IPS-NIHi11 (cell line): Measurements from ENCODE around the gene OLFML1.
A peak's percentile ranks its signal among the peaks of the same experiment; 100 is the strongest.

ENCODE experiments used
- DNase-seq: peaks from one replicate; pipeline ENCODE4 v3.0.0; 2012; ENCODE audit warnings: mixed read lengths, low spot score

OLFML1 gene

DNA sequence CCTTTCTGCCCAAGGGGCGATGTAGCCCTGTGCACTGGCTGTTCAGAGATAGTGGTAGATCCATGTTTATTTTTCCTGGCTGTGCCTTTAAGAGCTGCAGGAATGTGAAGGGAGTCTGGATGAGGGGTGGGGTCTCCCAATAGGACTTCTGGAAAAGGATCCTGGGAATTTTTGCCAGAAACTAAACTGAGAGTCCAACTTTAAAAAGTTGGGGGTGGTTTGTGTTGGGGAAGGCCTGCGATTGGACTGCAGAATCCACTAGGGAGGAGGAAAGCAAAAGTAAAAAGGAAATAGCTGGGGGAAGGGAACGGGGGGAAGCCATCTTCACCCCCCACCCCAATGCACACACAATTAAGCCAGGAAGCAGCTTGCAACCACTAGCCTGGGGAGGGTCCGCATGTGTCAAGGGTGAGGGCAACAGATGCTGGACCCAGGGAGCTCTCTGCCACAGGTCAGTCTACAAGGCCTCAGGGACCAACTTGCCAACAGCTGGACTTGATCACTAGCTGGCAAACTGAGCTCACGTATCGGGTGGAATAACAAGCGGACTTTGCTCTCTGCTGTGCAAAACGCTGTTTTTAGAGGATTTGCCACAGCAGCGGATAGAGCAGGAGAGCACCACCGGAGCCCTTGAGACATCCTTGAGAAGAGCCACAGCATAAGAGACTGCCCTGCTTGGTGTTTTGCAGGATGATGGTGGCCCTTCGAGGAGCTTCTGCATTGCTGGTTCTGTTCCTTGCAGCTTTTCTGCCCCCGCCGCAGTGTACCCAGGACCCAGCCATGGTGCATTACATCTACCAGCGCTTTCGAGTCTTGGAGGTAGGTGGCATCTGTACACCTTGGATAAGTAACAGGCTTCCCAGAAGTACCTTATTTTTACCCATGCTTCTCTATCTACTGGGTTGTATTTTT lies at the start of gene OLFML1:
Gene OLFML1, plus strand, starts transcription at position 321 of the 912 bp plus-strand sequence. Its CDS starts 370 bp downstream, at position 691.
- DNase-seq = no peak

DNA sequence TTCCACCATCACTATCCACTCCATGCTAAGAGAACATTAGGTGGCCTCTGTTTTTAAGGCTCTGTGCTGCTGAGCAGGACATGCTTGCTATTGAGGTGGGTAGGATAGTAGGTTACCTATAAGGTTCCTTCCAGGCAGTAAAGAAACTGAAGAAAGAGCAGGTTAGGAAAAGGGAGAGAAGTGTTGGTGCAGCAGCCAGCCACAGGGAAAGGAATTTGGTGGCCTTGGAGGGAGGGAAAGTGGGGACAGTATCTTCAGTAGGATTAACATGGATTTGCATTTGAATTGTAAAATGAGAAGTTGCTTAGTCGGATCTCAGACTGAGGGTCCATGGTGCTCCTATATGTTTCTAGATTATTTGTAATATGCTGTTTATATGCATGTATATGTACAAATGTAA lies 49.2 kb upstream of the OLFML1 start:
- no peak for DNase-seq

DNA sequence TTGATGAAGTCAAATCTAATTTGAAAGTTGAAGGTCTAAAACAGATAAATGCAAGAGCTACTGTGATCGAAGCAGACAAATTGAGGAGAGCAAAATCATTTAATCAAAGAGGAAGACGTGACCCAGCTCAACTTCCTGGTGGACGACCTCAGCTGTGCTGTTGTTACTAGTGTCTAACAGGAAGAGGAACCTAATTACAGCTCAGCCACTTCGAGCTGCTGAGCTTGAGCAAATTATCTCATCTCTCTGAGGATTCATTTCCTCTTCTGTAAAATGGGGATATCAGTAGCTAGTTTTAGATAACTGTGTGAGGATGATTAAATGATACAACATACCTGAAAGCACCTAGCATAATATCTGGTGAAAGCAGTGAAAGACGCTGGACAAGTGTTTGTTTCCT lies 48.6 kb upstream of the OLFML1 start:
- no peak for DNase-seq

DNA sequence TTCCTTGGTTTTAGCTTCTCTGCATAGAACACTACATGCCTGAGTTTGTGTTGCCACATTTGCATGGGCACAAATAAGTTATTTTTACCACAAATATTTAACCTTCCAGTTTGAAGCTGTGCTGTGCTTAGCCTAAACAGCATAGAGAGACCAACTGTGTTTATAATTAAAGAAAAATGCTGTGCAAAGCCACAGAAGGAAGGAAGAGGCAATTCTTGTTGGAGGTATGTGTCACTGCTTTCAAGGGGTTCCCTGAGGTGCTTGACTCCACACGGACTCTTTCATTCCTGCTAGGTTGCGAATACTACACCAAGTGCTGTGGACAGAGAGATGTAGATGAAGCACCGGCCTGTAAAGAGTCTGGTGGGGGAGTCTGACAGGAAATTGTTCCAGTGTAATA lies 47.6 kb upstream of the OLFML1 start:
- no peak for DNase-seq

DNA sequence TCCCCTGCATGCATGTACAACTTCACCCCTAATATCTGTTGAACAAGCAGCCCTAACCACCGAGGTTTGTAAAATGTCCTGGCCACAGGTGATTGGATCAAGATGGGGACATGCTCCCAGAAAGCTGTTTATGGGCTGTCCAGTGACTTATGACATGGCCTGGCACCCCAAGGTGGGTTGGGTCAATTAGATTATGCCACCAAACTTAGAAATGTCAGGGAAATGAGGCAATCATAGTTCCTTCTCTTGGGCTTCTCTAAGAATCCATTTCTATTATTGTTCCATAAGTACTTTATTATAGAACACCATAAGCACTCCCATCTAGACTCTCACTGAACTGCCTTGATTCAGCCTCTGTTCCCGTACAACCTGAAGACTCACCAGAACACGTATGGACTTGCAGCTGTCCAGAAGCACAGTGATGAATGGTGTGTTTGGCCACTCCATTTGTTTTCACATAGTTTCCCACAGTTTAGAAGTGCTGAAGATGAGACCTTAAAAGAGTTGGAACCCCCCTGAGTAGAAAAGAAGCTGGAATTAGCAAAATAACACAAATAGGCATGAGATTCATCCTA lies 45.5 kb upstream of the OLFML1 start:
- no peak for DNase-seq

DNA sequence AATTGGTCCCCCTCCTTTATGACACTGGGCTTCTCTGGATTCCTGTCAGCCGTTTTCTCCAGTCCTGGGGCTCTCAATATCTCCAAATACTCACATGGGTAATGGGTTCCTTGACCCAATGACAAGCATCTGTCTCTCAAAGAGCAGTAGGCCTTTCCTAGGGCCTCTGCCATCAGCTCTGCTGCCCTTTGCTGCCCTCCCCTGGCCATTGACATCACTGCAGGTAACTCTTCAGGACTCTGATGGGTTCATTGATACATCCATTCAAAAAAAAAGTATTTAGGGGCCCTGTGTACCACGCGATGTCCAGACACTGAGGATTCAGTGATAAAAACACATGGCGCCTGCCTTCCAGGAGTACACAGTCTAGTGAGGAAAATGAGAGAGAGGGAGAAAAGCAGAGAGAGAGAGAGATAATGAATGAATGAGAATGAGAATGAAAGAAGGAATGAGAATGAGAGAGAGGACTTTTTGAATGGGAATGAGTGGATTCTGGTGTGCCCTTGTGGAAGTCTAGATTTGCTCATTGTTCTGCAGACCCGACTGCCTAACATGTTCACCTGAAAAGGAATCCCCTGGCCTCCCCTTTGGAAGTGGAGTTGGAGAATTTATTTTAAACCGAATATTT lies 42.6 kb upstream of the OLFML1 start:
- DNase-seq = peak; percentile 83

DNA sequence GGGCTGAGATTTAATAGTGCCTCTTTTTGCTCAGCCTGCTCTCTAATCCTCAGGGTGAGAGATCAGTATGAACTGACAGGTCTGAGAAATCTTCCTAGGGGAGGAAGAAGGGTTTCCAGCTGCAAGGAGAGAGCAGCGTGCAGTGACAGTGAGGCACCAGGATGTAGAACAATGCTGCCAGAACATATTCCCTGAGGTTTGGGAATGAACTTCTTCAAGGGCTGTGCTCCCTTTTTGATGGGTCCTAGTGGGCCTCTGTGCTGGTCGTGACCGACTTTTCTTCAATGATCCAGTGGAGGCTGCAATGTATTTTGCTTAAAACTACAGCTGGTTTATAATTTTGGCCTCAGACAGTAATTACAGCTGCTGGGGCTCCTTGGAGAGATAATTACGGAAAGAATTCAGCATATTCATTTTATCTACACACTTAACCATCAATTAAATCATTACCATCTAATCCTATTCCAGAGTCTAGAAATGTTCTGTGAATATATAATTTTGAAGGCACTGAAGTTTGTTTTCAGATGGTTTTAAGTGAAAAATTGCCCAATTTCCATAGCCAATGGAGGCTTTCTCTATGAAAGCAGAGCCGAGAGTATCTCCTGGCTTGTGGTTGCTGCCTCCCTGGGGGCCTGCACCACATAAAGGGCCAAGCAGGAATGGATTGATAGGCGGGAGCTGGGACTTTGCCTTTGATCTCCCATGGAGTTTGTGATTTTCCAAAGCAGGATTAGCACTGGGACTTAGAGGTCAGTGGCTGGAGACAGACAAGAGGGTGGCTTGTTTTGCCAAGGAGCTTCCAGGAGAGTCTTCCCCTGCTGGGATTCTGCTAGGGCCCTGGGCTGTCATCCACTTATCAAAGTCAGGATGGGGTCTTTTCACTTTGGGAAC lies 41.0 kb upstream of the OLFML1 start:
- DNase-seq = peak; percentile 22

DNA sequence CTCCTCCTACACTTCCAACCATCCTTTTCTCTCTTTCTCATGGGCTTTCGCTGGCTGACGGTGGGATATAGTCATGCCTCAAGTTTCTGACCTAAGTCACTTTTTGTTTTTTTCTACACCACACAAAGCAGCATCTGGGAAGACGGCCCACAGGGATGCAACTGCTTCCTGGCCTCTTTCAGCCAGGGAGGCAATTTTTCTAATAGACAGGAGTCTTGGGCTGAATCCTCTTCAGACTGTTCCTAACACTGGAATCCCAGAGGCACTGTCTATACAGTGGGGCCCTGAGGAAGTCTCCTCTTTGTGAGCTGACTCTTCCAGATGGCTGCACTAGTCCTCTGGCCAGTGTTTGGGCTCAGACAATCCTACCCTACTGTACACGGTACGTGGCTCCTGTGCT lies 39.7 kb upstream of the OLFML1 start:
- DNase-seq = no peak

DNA sequence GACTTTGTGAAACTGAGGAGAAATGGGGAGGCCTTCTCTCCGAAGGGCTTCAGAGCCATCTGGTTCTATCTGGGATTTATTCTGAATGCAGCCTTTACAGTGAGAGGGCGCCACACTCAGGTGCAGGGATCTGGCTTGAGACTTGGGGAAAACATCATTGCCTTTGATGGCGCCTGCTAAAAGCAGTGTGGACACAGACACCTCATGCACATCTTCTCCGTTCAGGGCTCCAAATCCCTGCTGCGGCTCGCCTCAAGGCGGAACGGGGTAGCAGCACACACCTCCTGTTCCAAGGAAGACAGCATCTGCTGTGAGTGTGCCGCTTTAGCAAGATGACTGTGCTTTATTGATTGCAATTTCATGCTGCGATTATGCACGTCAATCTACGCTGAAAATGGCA lies 37.1 kb upstream of the OLFML1 start:
- peak; percentile 42 for DNase-seq

DNA sequence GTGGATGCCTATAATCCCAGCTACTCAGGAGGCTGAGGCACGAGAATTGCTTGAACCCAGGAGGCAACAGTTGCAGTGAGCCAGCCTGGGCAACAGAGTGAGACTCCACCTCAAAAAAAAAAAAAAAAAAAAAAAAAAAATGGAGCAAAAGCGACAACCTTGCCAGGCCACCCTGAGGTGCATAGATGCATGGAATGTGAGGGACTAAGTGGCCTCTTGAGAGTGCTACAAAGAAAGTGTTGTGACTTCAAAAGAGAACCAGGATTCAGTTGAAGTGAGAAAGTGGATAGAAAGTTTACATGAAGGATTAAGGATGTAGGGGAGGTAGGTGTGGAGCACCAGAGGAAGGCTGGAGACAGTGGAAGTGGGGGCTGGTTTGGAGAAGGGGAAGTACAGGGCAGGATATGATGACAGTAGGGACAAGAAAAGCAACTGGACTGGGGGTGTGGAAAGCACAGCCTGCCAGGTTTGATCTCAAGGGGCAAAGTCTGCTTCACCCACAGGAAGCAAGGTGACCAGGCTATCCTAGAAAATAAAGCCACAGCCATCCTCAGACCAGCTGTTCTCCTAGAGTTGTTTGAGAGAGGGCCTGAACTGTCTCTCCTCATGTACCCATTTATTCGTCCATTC lies 36.0 kb upstream of the OLFML1 start:
- DNase-seq = no peak

DNA sequence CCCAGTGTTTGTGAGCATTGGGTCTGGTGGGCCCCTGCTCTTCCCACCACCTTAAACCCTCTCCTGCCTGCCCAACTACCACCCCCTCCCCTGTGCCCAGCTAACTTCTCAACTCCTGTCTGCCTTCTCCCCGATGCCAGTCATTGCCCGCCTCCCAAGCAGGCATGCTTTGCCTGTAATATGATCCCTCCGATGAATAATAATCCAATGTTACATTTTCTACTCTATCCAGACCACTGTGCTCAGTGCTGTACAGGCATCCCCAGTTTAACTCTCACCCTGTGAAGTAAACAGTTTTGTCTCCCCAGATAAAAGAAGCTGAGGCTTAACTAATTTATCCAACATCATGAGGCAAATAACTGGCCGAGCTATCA lies 35.5 kb upstream of the OLFML1 start:
- DNase-seq = no peak

DNA sequence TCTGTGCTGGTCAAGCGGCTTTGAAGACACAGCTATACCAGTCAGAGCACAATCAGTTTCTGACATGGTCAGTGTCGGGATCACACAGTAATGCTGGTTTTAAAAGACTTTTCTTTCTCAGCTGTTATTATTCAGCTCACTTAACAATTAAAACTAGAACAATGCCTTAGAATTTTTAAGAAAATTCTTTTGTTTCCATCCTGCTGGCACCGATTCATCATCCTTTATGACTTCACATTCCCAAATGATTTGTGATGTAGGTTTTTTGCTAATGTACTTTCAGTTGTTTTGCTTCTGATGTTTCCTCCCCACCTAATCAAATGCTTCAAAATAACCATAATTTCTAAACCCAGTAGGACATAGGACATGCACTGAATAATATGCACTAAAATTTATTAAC lies 34.5 kb upstream of the OLFML1 start:
- DNase-seq = no peak

DNA sequence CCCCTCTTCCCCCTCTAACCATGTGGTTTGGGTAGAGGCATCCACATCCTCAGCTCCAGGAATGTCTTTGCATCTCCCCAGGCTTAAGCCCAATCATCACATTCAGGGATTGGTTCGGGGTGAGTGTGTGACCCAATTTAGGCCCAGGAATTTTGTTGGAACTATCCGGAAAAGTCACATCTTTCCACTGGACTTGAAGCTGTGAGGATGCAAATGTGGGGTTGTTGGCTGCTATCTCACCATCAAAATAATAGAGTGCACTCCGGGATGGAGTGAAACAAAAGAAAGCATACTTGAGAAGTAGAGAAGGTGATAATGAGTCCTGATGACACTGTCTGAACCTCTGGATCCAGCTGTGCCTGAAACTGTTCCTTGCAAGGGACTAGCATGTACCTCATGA lies 33.8 kb upstream of the OLFML1 start:
- no peak for DNase-seq

DNA sequence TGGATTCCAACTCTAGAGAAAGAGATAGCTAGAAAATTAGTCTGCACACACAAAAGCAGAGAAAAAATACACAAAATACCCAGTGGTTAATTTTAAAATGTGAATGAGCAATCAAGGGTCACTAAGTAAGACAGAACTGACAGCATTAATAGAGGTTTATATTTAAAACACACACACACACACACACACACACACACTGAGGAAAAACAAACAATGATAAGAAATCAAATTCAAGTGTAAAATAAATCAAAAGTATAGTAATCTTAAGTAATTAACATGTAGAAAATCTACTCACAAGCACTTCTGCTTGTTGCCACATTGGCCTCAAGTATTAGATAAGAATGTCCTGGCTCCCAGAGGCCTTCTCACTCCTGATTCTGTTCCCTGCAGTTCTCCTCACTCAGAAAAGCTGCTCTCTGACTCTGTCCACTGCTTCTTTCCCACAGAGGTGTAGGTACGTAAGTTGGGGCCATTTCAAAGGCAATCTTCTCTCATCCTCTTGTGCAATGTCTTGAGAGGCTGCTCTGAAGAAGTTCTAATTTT lies 33.3 kb upstream of the OLFML1 start:
- no peak for DNase-seq

DNA sequence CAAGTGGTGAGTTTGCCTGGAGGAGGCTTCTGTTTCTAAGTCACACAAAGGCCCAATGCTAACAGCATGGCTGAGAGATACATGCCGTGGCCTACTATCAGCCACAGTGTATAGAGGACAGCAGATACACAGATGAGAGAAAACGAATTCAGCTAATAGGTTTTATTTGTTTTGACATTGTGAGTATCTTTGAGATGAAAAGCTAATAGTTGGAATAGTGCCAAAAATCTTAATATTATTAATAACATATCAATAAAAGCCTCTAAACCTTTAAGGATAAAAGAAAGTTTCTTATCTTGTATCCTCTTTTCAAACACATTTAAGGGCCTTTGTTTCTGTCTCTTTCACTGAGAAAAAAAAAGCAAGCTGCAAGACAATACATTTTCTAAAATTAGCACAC lies 30.5 kb upstream of the OLFML1 start:
- DNase-seq = no peak

DNA sequence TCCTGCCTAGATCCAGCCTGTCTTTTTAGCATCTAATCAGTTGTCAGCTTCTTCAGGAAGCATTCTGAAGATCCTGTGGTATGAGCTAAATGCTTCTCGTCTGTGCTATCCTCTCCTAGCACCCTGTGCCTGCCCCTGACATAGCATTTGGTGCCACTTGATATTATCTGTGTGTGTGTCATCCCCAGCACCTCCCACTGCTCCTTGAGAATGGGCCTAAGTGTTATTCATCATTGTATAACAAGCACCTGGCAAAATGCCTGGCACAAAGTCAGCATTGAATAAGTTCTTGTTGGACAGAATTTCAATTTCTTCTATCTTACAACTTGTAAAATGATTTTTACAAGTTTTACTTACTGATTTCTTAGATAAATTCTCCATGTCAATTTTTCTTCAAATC lies 28.1 kb upstream of the OLFML1 start:
- no peak for DNase-seq

DNA sequence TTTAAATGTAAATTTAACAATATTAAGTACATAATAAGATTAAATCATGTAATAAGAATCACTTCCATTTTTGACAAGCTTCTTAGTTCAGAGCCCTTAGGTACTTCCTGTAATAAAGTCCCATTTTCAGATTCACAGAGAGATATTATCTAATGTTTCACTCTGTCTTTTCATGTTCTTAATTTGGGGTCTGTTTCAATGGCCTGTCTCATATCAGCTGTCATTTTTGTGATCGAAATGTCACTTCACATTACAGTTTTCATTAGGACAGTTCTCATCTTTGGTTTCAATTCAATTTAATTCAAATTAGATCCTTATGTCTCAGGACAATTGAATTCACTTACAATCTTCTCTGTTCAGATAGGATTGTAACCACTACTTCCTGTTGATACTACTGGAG lies 22.6 kb upstream of the OLFML1 start:
- no peak for DNase-seq

DNA sequence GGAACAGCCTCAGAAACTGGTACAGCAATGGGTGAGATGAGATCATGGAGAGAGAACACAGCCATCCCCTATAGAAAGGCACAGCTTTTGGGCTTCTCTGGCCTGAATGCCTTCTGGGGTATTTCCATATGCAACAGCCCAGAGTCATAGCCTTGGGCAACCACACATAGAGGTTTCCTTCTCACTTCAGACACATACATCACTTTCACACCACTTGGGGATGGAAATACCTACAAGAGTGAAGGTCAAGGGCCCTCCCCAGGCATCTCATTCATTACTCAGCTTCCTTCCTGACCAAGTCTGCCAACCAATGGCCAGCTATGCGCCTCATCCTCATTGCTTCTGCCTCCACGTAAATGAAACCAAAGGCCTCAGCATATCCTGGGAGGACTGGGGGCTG lies 17.7 kb upstream of the OLFML1 start:
- no peak for DNase-seq

DNA sequence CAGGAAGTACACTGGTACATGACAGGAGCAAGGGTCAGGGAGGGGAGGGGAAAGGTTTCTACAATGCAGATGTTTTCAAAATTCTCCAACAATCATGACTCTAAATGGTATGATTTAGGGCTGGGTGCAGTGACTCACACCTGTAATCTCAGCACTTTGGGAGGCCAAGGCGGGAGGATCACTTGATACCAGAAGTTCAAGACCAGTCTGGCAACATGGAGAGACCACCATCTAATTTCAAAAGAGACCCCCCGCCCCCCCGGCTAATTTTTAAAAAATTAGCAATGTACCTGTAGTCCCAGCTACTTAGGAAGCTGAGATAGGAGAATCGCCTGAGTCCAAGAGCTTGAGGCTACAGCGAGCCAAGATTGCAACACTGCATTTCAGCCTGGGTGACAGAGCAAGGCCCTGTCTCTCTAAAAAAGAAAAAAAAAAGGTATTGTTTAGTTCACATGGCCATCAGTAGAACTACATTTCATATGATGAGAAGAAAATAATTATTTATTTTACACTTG lies 15.9 kb upstream of the OLFML1 start:
- no peak for DNase-seq

DNA sequence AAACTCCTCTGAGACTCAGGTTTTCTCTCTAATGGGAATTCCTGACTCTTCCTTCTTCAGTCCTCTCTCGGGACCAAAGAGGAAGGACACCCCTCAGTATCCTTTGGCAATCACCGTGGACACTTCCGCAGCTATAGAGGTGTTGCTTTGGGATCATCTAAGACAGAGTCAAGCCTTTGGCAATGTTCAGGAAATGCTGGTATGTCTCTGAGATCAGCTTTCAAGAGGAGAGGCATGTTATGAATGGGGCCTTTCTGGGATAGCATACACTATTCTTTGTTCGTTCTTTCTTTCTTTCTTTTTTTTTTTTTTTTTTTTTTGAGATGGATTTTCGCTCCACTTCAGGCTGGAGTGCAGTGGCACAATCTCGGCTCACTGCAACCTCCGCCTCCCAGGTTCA lies 14.2 kb upstream of the OLFML1 start:
- no peak for DNase-seq

DNA sequence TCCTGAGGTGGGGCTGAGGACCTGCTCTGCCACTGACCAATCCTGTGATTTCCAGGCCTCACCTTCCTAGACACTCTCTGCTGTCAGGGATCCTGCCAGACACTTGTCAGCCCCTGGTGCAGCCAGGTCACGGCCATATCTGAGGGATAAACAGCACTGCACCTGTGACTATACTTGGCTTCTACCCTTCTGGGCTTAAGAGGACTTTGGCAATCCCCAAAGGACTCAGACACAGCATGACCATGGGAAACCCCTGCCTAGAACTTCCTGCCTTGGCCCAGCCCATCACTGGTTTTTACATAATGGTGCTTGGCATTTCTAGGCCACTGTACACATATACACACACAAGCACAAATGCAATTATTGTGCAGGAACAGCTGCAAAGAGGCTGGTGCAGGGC lies 11.6 kb upstream of the OLFML1 start:
- DNase-seq = no peak
